Adrenal gland (tissue), 12 donors: ENCODE data around the gene DOCK1. TPM values are rescaled to one million over a fixed set of nuclear protein-coding genes. Genes with fewer than 3 reads are reported as not detected.

Source experiments
- DNase-seq, 7 donors: peaks; one replicate each; pipeline ENCODE4 v3.0.0-alpha.2; 2019 to 2020
- H3K27ac ChIP-seq, 5 donors: fragments of 200-600 bp; sonication (generic) in 4 of 5; 1 replicate in 3 of 5; 2 replicates in 2 of 5; pipeline versions ENCODE4 v1.5.1 to v1.8.0; 2016 to 2020; ENCODE audit warnings: mild to moderate bottlenecking in 1 of 5
- H3K27me3 ChIP-seq: fragments of 200-600 bp; 2 replicates; pipeline ENCODE4 v1.8.0; 2021
- H3K36me3 ChIP-seq, 2 donors: fragments of 200-600 bp; replicated peaks in 1 of 2; 1 replicate in 1 of 2; 2 replicates in 1 of 2; pipeline versions ENCODE4 v1.5.1 to v1.8.0; 2018 to 2022
- H3K4me1 ChIP-seq, 2 donors: fragments of 200-600 bp; replicated peaks in 1 of 2; 1 replicate in 1 of 2; 2 replicates in 1 of 2; pipeline versions ENCODE4 v1.5.1 to v1.8.0; 2018 to 2021
- H3K4me3 ChIP-seq, 4 donors: fragments of 200-600 bp; sonication (generic) in 3 of 4; one replicate each; pipeline ENCODE4 v1.5.1; 2016 to 2018
- H3K9me3 ChIP-seq, 3 donors: fragments of 200-600 bp; sonication (generic) in 1 of 3; replicated peaks in 1 of 3; 1 replicate in 2 of 3; 2 replicates in 1 of 3; pipeline versions ENCODE4 v1.5.1 to v1.8.0; 2016 to 2021
- POLR2A ChIP-seq, 2 donors: fragments of 450-650 bp; IDR thresholded peaks; one replicate each; pipeline ENCODE4 v1.6.1; 2017; ENCODE audit warnings: antibody characterized with exemption in 2 of 2, mild to moderate bottlenecking in 2 of 2, moderate library complexity in 1 of 2
- WGBS, 4 donors: extraction: QIAGEN DNeasy Blood & Tissue Kit in 2 of 4; methylation state at CpG; one replicate each; pipeline versions ENCODE4 v1.1.5 to v1.1.7; 2013 to 2017; 5-methylcytosine and 5-hydroxymethylcytosine counted together
- intact Hi-C, 2 donors: fragments of 100-400 bp; cut with DNase I; formaldehyde crosslinking; loops; one replicate each; pipeline versions ENCODE4 v1.14.1 to v1.15.0; 2022 to 2023
- polyA plus RNA-seq, 3 donors: library from polyadenylated mRNA; stranded (reverse); fragments of 200-250 nt in 2 of 3; fragments of 350-450 nt in 1 of 3; fragmentation: Illumina TruSeq in 1 of 3; extraction: RNeasy Lipid Tissue Mini Kit (QIAGEN cat#74804) in 1 of 3; gene quantifications; one replicate each; pipeline ENCODE4 v1.2.3, GENCODE V29; 2013 to 2014
- total RNA-seq, 9 donors: library from RNA; depleted of rRNA in 4 of 9; stranded (reverse); fragments of >200 nt in 4 of 9; fragments of 120-200 nt in 1 of 9; fragmentation: NEBNext Ultra II Directional in 1 of 9; extraction: Animal tissue kit (Norgen Biotek cat#: 25700) in 1 of 9; gene quantifications; one replicate each; pipeline versions ENCODE4 v1.1.0 to v1.2.4, GENCODE V29; 2013 to 2023
- TF ChIP-seq, protein P1 (sequence below), 6 experiments: fragments of 450-650 bp in 4 of 6; fragments of 200-600 bp in 2 of 6; sonication (generic) in 1 of 6; IDR thresholded peaks; 1 replicate in 5 of 6; 2 replicates in 1 of 6; pipeline versions ENCODE4 v1.5.1 to v1.8.0; 2016 to 2021; ENCODE audit warnings: antibody characterized with exemption in 6 of 6, mild to moderate bottlenecking in 2 of 6, moderate library complexity in 1 of 6
- donor health status: healthy with polysubstance abuse.
- donor health status: Bipolar disorder and iron deficiency.
- donor health status: DM: yes; HTN: yes; CAD: no.
- donor health status: DM: no; HTN: no; CAD: no.
- donor health status: DM: no; HTN: no; CAD: no.
- donor health status: DM: yes; HTN: yes; CAD: no.

The DOCK1 gene
- total and polyA plus RNA-seq, 12 donors, result 8.1 to 30.4 (median 21.6) TPM

DNA sequence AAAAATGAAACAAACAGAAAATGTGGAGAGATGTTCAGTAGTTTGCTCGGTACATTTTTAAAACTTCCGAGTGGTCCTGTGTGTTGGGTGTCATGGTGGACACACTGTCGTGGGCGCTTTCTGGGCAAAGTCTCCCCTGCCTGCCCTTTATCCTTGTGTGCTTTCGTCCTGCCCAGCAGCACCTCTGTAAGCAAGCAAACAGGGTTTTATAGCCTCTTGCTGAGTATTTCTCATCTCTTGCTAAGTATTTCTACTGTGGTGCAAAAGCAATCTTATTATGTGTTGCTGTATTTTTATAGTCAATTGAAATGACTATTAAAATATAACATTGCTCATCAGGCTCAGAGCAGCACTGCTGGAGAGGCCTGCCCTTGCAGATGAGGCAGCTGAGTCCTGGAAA is 48.7 kb downstream of the DOCK1 start:
- 92 to 96% (median 95%) methylated on average over 5 of the region's 5 CpGs for WGBS, 4 donors
- Histone ChIP-seq H3K9me3 (no peaks in the 10 kb centered on the region), H3K4me1 (no peaks in the 10 kb centered on the region), H3K27me3 (no peaks in the 10 kb centered on the region), H3K36me3 (no peaks in the 10 kb centered on the region), H3K4me3 (no peak overlapping the region), H3K27ac (no peak overlapping the region)
- DNase-seq, result no peak
- TF ChIP-seq POLR2A (IDR thresholded peaks at IDR 0.05), result no peak
- TF ChIP-seq, protein P1, sequence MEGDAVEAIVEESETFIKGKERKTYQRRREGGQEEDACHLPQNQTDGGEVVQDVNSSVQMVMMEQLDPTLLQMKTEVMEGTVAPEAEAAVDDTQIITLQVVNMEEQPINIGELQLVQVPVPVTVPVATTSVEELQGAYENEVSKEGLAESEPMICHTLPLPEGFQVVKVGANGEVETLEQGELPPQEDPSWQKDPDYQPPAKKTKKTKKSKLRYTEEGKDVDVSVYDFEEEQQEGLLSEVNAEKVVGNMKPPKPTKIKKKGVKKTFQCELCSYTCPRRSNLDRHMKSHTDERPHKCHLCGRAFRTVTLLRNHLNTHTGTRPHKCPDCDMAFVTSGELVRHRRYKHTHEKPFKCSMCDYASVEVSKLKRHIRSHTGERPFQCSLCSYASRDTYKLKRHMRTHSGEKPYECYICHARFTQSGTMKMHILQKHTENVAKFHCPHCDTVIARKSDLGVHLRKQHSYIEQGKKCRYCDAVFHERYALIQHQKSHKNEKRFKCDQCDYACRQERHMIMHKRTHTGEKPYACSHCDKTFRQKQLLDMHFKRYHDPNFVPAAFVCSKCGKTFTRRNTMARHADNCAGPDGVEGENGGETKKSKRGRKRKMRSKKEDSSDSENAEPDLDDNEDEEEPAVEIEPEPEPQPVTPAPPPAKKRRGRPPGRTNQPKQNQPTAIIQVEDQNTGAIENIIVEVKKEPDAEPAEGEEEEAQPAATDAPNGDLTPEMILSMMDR (IDR thresholded peaks at IDR 0.05), result no peak
- intact Hi-C loops, result no loop called here

DNA sequence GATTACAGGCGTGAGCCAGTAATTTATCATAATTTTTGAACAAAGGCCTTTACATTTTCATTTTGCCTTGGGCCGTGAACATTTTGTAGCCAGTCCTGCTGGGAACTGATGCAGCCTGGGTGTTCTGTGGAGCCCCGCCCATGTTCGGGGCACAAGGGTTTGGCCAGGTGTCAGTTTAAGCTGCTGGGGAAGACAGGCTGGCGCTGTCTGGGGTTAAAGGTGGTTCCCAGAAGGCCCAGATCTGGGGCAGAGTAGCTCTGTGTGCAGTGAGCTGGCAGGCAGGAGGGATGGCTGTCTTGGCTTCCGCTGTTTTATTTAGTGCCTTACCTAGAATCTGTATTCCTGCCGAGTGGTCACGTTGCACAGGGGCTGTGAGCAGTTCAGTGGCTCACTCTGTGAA is 50.2 kb downstream of the DOCK1 start:
- Histone ChIP-seq H3K27ac (no peak overlapping the region), H3K9me3 (no peaks in the 10 kb centered on the region), H3K36me3 (no peaks in the 10 kb centered on the region), H3K4me1 (no peaks in the 10 kb centered on the region), H3K27me3 (no peaks in the 10 kb centered on the region), H3K4me3 (no peak overlapping the region)
- DNase-seq, result no peak
- TF ChIP-seq POLR2A (IDR thresholded peaks at IDR 0.05), result no peak
- TF ChIP-seq, protein P1 (IDR thresholded peaks at IDR 0.05), result no peak
- 83 to 92% (median 89%) methylated on average over 8 of the region's 8 CpGs for WGBS, 4 donors
- intact Hi-C loops, result no loop called here

DNA sequence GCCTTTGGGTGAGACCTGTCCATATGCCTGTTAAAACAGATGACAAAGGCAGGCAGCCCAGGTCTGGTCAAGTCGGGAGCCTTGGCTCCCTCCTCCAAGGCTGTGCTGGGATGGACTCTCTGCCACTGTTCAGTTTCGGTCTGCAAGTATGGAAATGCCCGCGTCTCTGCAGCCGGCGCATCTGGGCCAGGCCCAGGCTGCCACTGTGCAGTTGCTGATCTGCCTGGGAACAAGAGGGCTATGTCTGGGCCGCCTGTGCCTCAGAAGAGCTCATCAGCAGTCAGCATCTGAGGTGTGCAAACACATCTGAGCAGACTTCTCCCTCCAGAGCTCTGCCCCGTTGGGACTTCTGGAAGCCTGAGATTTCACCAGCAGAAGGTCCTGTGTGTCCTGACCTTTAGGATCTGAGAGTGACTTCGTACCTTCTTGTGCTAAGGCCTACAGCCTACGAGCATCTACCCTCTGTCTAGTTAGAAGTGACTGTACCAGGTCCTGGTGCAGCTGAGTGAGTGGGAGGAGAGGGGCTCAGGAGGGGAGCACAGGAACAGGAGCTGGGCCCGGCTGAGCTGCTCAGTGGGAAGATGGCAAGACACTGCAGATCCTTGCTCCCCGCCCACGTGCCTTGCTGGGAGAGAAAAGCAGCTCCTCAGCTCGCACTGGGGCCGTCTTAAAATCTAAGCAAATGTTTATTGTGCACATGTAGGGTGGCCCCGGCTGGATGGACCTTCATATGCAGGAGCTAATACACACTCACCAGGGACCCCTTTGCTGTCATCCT is 50.9 kb downstream of the DOCK1 start:
- H3K4me3 ChIP-seq, result no peak overlapping the region
- H3K9me3 ChIP-seq, result no peaks in the 10 kb centered on the region
- no peak for DNase-seq
- H3K36me3 ChIP-seq, result no peaks in the 10 kb centered on the region
- intact Hi-C loops, result no loop called here
- no peaks in the 10 kb centered on the region for H3K27me3 ChIP-seq
- no peaks in the 10 kb centered on the region for H3K4me1 ChIP-seq
- 79 to 84% (median 82%) methylated on average over 11 to 16 of the region's 16 CpGs for WGBS, 4 donors
- no peak overlapping the region for H3K27ac ChIP-seq
- TF ChIP-seq, protein P1 (IDR thresholded peaks at IDR 0.05), result no peak
- TF ChIP-seq POLR2A (IDR thresholded peaks at IDR 0.05), result no peak

DNA sequence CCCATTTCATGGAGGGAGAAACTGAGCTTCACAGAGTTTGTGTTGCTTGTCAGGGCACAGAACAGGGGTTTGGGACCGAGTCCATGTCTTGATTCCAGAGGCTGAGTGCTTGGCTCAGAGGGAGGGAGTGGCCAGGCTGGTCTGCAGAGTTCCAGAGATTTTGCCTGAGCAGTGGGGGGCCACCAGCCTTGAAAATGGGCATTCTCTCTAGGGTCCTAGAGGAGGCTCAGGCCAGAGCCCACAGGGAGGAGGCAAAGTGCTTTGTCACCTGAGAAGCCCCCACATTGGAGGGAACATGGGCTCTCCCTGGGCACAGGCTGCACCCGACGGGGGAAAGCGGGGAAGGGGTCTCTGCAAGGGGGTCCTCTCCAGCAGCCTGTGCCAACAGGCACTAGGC is 51.5 kb downstream of the DOCK1 start:
- Histone ChIP-seq H3K36me3 (no peaks in the 10 kb centered on the region), H3K4me1 (no peaks in the 10 kb centered on the region), H3K9me3 (no peaks in the 10 kb centered on the region), H3K27ac (no peak overlapping the region), H3K27me3 (no peaks in the 10 kb centered on the region), H3K4me3 (no peak overlapping the region)
- 88 to 95% (median 95%) methylated on average over 3 to 4 of the region's 4 CpGs for WGBS, 4 donors
- DNase-seq, result no peak
- TF ChIP-seq, protein P1 (IDR thresholded peaks at IDR 0.05), result no peak
- TF ChIP-seq POLR2A (IDR thresholded peaks at IDR 0.05), result no peak
- intact Hi-C loops, result no loop called here
